Medulla oblongata (tissue), 1 donor: ENCODE measurements around the gene MAGEB18.

ENCODE experiments used
- DNase-seq: peaks from one replicate; pipeline ENCODE4 v3.0.0-alpha.2; 2015; ENCODE audit errors: extremely low spot score

MAGEB18 gene

DNA sequence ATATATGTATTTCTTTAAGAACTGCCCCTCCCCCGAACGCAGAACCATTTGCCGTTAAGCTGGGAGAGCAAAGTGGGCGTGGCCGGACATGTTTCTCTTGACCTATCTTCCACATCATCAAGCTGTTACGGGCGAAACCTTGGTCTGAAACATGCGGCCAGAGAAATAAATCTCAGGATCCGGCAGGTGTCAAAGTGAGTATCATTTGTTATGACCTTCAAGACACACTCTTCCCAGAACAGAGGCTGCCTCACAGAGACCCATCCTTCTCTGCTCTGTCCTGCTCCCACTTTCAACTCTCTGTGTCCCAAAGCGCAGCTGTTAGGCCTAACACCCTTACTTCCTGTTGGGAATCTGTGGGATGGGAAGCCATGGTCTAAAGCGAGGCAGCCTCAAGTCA lies at the start of gene MAGEB18:
Gene MAGEB18, plus strand, starts transcription at position 70 of the 400 bp plus-strand sequence. CDS start 643 bp downstream, outside the sequence.
- DNase-seq: no peak

DNA sequence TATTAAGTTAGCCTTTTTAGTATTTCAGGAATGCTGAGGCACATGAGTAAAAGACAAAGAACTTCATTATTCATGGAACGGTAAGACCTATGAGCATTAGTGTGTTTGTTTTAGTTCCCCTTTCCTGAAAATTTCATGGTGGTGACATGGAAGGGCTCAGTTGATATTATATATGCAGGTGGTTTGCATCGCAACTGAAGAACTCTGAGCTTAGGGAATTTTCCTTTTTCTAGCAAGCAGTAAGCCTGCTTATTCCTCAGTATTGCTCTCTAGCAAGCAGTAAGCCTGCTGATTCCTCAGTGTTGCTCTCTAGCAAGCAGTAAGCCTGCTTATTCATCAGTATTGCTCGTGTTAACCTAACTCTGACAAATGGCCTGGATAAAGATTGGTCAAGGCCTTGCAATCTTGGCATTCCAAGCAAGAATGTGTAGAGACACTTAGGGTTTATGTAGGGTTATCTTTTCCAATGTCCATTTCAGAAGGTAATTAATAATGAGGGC lies 37.7 kb upstream of the MAGEB18 start:
- no peak for DNase-seq

- no peak for DNase-seq
These were observed 29.0 kb upstream of the MAGEB18 start for GRCh38 chrX:26109142-26109541.

DNA sequence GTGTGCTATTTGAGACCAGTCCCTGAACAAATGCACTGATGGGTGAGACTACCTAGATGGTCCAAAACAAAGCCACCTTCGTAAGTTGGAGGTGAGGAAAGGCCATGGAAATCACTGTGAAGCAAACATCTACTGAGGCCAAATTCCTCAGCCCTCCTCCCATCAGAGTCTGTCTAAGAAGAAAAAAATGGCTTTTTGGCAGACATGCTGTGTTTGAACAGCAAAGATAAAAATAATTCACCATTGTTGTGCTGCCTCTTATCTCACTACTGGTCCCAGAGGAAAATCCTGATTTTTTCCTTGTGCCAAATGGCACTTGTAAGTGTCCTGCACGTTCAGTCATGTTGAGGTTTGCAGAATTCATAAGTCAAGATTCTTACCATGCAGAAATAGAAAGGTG lies 7.9 kb downstream of the MAGEB18 start:
- no peak for DNase-seq

DNA sequence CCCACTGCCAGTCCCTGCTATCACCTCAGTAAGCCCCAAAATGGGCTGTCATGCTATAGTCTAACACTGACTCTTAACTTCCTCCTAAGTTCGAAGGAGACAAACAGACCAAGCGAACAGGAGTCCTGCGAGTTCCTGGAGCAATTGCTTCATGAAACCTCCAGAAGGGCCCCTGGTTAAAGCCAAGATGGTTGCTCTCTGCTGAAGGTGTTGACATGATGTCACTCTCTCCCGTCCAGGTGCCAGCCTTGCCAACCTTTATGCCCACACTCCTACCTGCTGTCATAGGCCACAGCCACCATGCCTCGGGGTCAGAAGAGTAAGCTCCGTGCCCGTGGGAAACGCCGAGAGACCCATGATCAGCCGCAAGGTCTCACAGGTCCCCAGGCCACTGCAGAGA lies 22.2 kb downstream of the MAGEB18 start, which contains the start of gene MAGEB6B:
Gene MAGEB6B, plus strand, starts transcription at position 301 of the 400 bp plus-strand sequence. Its CDS starts 0 bp downstream, at position 301.
- DNase-seq: no peak
